HepG2 (cell line): ENCODE results near the gene SHROOM1. TPM values are rescaled to one million over a fixed set of nuclear protein-coding genes. Genes with fewer than 3 reads are reported as not detected.

ENCODE experiments used
- ATRX ChIP-seq: sonication (generic); formaldehyde crosslinking; IDR thresholded peaks from 2 replicates; pipeline ENCODE4 v1.4.0; 2020; ENCODE audit warnings: missing genetic modification reagents, borderline replicate concordance
- CBX1 ChIP-seq: IDR thresholded peaks from one replicate; pipeline ENCODE4 v1.6.1; 2016; ENCODE audit warnings: antibody characterized with exemption, low read depth
- CCDC6 ChIP-seq: sonication (generic); formaldehyde crosslinking; IDR thresholded peaks from 2 replicates; pipeline ENCODE4 v1.8.1; 2022; ENCODE audit warnings: mild to moderate bottlenecking, missing genetic modification reagents, moderate library complexity
- DR1 ChIP-seq: sonication (generic); formaldehyde crosslinking; IDR thresholded peaks from 2 replicates; pipeline ENCODE4 v1.8.0; 2021; ENCODE audit warnings: mild to moderate bottlenecking, missing genetic modification reagents, inconsistent platforms
- GZF1 ChIP-seq: sonication (generic); formaldehyde crosslinking; IDR thresholded peaks from 2 replicates; pipeline ENCODE4 v1.5.1; 2020; ENCODE audit warnings: mild to moderate bottlenecking, missing genetic modification reagents
- JUN ChIP-seq: sonication (generic); formaldehyde crosslinking; IDR thresholded peaks from 2 replicates; pipeline ENCODE4 v1.4.0; 2020; ENCODE audit warnings: mild to moderate bottlenecking, missing genetic modification reagents
- KDM1A ChIP-seq: IDR thresholded peaks from 2 replicates; pipeline ENCODE4 v1.6.1; 2016; ENCODE audit warnings: missing compliant biosample characterization
- SRF ChIP-seq: IDR thresholded peaks from 2 replicates; pipeline ENCODE4 v1.6.1; 2011; ENCODE audit warnings: mild to moderate bottlenecking, low read depth, low read length, moderate library complexity
- THRA ChIP-seq: sonication (generic); formaldehyde crosslinking; IDR thresholded peaks from 2 replicates; pipeline ENCODE4 v1.4.0; 2020; ENCODE audit warnings: missing genetic modification reagents, borderline replicate concordance
- ZBTB33 ChIP-seq: sonication (generic); formaldehyde crosslinking; IDR thresholded peaks from 2 replicates; pipeline ENCODE4 v1.4.0; 2020; ENCODE audit warnings: missing genetic modification reagents
- ZFP41 ChIP-seq: sonication (generic); formaldehyde crosslinking; IDR thresholded peaks from 2 replicates; pipeline ENCODE4 v1.4.0; 2020; ENCODE audit warnings: mild to moderate bottlenecking, missing genetic modification reagents, borderline replicate concordance
- ZKSCAN1 ChIP-seq: fragments of 150-350 bp; IDR thresholded peaks from 2 replicates; pipeline ENCODE4 v1.6.1; 2014; ENCODE audit warnings: low read length
- ZNF282 ChIP-seq: fragments of 450-650 bp; IDR thresholded peaks from 2 replicates; pipeline ENCODE4 v1.6.1; 2018; ENCODE audit not compliant: partially characterized antibody
- ZNF333 ChIP-seq: sonication (generic); formaldehyde crosslinking; IDR thresholded peaks from 2 replicates; pipeline ENCODE4 v1.4.0; 2020; ENCODE audit warnings: mild to moderate bottlenecking, missing genetic modification reagents, borderline replicate concordance
- ZNF687 ChIP-seq: sonication (generic); formaldehyde crosslinking; IDR thresholded peaks from 2 replicates; pipeline ENCODE4 v1.5.1; 2020; ENCODE audit warnings: mild to moderate bottlenecking, missing genetic modification reagents, moderate library complexity
- polyA plus RNA-seq, 8 experiments: library from polyadenylated mRNA; depleted of rRNA in 3 of 8; stranded (reverse) in 7 of 8; unstranded in 1 of 8; fragments of >200 nt; fragmentation: Illumina TruSeq in 4 of 8; extraction: Trizol in 4 of 8; gene quantifications; 2 replicates each; pipeline versions ENCODE4 v1.2.1 to v1.2.3, GENCODE V29; 2011 to 2016; ENCODE audit warnings: low read depth in 4 of 8, missing spikeins in 1 of 8, mixed read lengths in 1 of 8; ENCODE audit not compliant: insufficient read depth in 1 of 8
- total RNA-seq, 5 experiments: library from RNA; depleted of rRNA; stranded (reverse); fragments of >200 nt; fragmentation: Illumina TruSeq; extraction: Trizol; gene quantifications; 2 replicates each; pipeline ENCODE4 v1.2.3, GENCODE V29; 2016; ENCODE audit warnings: low read depth in 1 of 5
- TF ChIP-seq, protein P1 (sequence below): sonication (generic); formaldehyde crosslinking; IDR thresholded peaks from 2 replicates; pipeline ENCODE4 v1.9.0; 2021; ENCODE audit warnings: missing genetic modification reagents, borderline replicate concordance

The SHROOM1 gene
- total and polyA plus RNA-seq, 2 of the 13 experiments (the other 11 are each of a cell fraction or from before 2014, with no cell fraction given): 18.2 to 25.7 TPM

- TF ChIP-seq JUN (CRISPR knock-in tag) (0 out of 2 replicates have a peak, but pooled peaks have one; percentile 53), CBX1 (no peak), ZNF333 (CRISPR knock-in tag) (0 out of 2 replicates have a peak, but pooled peaks have one; percentile 22), CCDC6 (no peak), GZF1 (peak; percentile 10; the same call in 1 of the 2 replicates), ZFP41 (CRISPR knock-in tag) (peak; percentile 64; the same call in 1 of the 2 replicates), DR1 (CRISPR knock-in tag) (peak; percentile 90), ZKSCAN1 (peak; percentile 99), SRF (no peak), ZNF282 (no peak), ATRX (CRISPR knock-in tag) (no peak), ZBTB33 (CRISPR knock-in tag) (no peak), THRA (CRISPR knock-in tag) (no peak), KDM1A (no peak), ZNF687 (CRISPR knock-in tag) (peak; percentile 97)
- TF ChIP-seq, protein P1, sequence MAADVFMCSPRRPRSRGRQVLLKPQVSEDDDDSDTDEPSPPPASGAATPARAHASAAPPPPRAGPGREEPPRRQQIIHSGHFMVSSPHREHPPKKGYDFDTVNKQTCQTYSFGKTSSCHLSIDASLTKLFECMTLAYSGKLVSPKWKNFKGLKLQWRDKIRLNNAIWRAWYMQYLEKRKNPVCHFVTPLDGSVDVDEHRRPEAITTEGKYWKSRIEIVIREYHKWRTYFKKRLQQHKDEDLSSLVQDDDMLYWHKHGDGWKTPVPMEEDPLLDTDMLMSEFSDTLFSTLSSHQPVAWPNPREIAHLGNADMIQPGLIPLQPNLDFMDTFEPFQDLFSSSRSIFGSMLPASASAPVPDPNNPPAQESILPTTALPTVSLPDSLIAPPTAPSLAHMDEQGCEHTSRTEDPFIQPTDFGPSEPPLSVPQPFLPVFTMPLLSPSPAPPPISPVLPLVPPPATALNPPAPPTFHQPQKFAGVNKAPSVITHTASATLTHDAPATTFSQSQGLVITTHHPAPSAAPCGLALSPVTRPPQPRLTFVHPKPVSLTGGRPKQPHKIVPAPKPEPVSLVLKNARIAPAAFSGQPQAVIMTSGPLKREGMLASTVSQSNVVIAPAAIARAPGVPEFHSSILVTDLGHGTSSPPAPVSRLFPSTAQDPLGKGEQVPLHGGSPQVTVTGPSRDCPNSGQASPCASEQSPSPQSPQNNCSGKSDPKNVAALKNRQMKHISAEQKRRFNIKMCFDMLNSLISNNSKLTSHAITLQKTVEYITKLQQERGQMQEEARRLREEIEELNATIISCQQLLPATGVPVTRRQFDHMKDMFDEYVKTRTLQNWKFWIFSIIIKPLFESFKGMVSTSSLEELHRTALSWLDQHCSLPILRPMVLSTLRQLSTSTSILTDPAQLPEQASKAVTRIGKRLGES (CRISPR knock-in tag): no peak
Observed at GRCh38 chr5:132866342-132867045, 36.0 kb upstream of the SHROOM1 start, which contains the start of the genes GDF9 and UQCRQ (continued).
